HG03064 (cell line): Measurements from ENCODE around the gene RIMBP2.

Experiments
- ATAC-seq: cut with Tn5 transposase; IDR thresholded peaks from one replicate; pipeline ENCODE4 v1.9.1; 2021; ENCODE audit warnings: low read depth; ENCODE audit not compliant: unreplicated experiment

RIMBP2 gene

GRCh38 chr12:130436741-130437501 is 279.2 kb downstream of the RIMBP2 start:
- ATAC-seq = no peak

- ATAC-seq = no peak
These were observed 280.3 kb downstream of the RIMBP2 start for GRCh38 chr12:130435826-130436225.

- ATAC-seq = no peak
These were observed 280.8 kb downstream of the RIMBP2 start for GRCh38 chr12:130435331-130435730.

GRCh38 chr12:130434560-130434959 is 281.5 kb downstream of the RIMBP2 start:
- no peak for ATAC-seq

- ATAC-seq = no peak
These were observed 282.3 kb downstream of the RIMBP2 start for GRCh38 chr12:130433834-130434233.

GRCh38 chr12:130433411-130433810 is 282.7 kb downstream of the RIMBP2 start:
- ATAC-seq = no peak

- ATAC-seq = no peak
These were observed 284.9 kb downstream of the RIMBP2 start for GRCh38 chr12:130431176-130431575.

GRCh38 chr12:130429656-130430505 is 286.2 kb downstream of the RIMBP2 start:
- ATAC-seq = no peak

- ATAC-seq = no peak
These were observed 288.0 kb downstream of the RIMBP2 start for GRCh38 chr12:130428116-130428515.

GRCh38 chr12:130427381-130427887 is 288.7 kb downstream of the RIMBP2 start:
- ATAC-seq = no peak

GRCh38 chr12:130425698-130426245 is 290.3 kb downstream of the RIMBP2 start:
- ATAC-seq = no peak

GRCh38 chr12:130424858-130425697 is 291.0 kb downstream of the RIMBP2 start:
- no peak for ATAC-seq

- ATAC-seq = no peak
These were observed 291.9 kb downstream of the RIMBP2 start for GRCh38 chr12:130423991-130424857.

- no peak for ATAC-seq
These were observed 293.0 kb downstream of the RIMBP2 start for GRCh38 chr12:130423136-130423535.

GRCh38 chr12:130422676-130423075 is 293.4 kb downstream of the RIMBP2 start:
- ATAC-seq = no peak

GRCh38 chr12:130421896-130422295 is 294.2 kb downstream of the RIMBP2 start:
- ATAC-seq = no peak

GRCh38 chr12:130420071-130420470 is 296.0 kb downstream of the RIMBP2 start:
- no peak for ATAC-seq

GRCh38 chr12:130419116-130419515 is 297.0 kb downstream of the RIMBP2 start:
- no peak for ATAC-seq

- ATAC-seq = no peak
These were observed 297.8 kb downstream of the RIMBP2 start for GRCh38 chr12:130418251-130418650.
